Activated naive CD4-positive, alpha-beta T cell treated with anti-CD3 and anti-CD28 coated beads, Interleukin-2, amount 50 U/mL, for 24 hours (primary cell): ENCODE measurements around the gene SSBP3.
A peak's percentile ranks its signal among the peaks of the same experiment; 100 is the strongest.
"Not testable (repeated sequence)": the region's sequence is repeated elsewhere in the genome, so short reads cannot be mapped to it uniquely, and the experiment has no call there.

Experiments used
- H3K27ac Mint-ChIP-seq: one replicate; pipeline ENCODE4 v1.8.0; 2021; ENCODE audit warnings: mild to moderate bottlenecking, mixed read lengths
- H3K27me3 Mint-ChIP-seq: one replicate; pipeline ENCODE4 v1.8.0; 2021; ENCODE audit warnings: mixed read lengths
- H3K36me3 Mint-ChIP-seq: one replicate; pipeline ENCODE4 v1.8.0; 2021; ENCODE audit warnings: mixed read lengths
- H3K4me1 Mint-ChIP-seq: one replicate; pipeline ENCODE4 v1.8.0; 2021; ENCODE audit warnings: mixed read lengths
- H3K4me3 Mint-ChIP-seq: one replicate; pipeline ENCODE4 v1.8.0; 2021; ENCODE audit warnings: mild to moderate bottlenecking, mixed read lengths
- H3K9me3 Mint-ChIP-seq: one replicate; pipeline ENCODE4 v1.8.0; 2021; ENCODE audit warnings: mixed read lengths

Gene SSBP3

DNA sequence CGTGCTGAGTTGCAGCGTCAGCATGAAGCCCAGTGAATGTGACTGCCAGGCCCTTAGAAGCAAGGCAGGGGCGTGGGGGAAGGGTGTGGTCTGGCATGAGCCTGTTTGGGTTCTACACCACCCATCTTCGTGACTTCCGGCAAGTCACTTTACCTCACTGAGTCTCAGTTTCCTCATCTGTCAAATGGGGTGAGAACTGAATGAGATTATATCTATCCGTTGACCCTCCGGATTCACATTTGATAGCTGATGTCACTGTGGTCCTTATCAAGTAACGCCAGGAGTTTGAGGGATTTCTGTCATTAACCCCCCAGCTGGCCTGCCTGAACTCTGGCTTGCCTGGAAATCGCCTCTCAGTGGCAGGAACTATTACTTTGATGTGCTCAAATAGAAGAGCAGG lies 190.7 kb downstream of the SSBP3 start:
- Mint-ChIP-seq H3K27ac (no peak overlapping the region), H3K27me3 (no peaks in the 10 kb centered on the region), H3K36me3 (peaks cover 14% of the 10 kb centered on the region), H3K4me3 (no peak overlapping the region), H3K9me3 (no peaks in the 10 kb centered on the region), H3K4me1 (peaks cover 3% of the 10 kb centered on the region)

DNA sequence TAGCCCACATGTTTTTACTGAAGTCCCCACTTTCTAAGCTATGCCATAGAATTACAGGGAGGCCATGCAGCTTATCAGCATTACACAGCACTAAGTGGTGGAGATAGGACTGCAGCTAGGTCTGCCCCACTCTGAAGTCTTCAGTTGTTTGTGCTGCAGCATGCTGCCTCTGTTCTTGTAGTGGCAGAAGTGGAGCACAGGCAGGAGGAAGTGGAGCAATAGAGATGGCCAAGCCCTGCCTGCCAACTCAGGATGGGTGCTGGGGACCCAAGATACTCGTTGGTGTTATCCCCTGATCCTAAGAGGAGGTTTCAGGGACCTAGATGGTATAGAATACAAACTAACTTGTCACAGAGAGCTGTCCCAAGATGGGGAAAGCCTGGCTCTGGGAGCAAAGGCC lies 193.3 kb downstream of the SSBP3 start:
- peaks cover 17% of the 10 kb centered on the region for H3K36me3 Mint-ChIP-seq
- H3K9me3 Mint-ChIP-seq = no peaks in the 10 kb centered on the region
- no peaks in the 10 kb centered on the region for H3K4me1 Mint-ChIP-seq
- H3K27me3 Mint-ChIP-seq = no peaks in the 10 kb centered on the region
- no peak overlapping the region for H3K4me3 Mint-ChIP-seq
- no peak overlapping the region for H3K27ac Mint-ChIP-seq

- H3K9me3 Mint-ChIP-seq, H3K27me3 Mint-ChIP-seq, H3K4me3 Mint-ChIP-seq, H3K27ac Mint-ChIP-seq: not testable (repeated sequence)
- Mint-ChIP-seq H3K36me3 (peaks cover 15% of the 10 kb centered on the region), H3K4me1 (peaks cover 14% of the 10 kb centered on the region)
Observed at GRCh38 chr1:54207896-54208295, 198.3 kb downstream of the SSBP3 start.

GRCh38 chr1:54207287-54207686 lies 198.9 kb downstream of the SSBP3 start:
- no peaks in the 10 kb centered on the region for H3K27me3 Mint-ChIP-seq
- H3K4me1 Mint-ChIP-seq = peaks cover 20% of the 10 kb centered on the region
- H3K4me3 Mint-ChIP-seq = no peak overlapping the region
- H3K36me3 Mint-ChIP-seq = peaks cover 15% of the 10 kb centered on the region
- H3K27ac Mint-ChIP-seq = no peak overlapping the region
- no peaks in the 10 kb centered on the region for H3K9me3 Mint-ChIP-seq

DNA sequence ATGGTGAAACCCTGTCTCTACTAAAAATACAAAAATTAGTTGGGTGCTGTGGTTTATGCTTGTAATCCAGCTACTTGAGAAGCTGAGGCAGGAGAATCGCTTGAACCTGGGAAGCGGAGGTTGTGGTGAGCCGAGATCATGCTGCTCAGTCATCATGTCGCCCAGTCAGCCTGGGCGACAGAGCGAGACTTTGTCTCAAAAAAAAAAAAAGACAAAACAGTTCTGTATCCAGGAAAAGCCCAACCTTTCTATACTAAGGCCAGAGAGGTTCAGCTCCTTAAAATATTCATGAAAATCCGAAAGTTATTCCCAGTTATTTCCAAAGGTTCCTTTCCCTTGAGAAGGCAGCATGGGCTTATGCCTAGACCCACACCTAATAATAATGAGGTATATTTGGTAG lies 202.0 kb downstream of the SSBP3 start:
- H3K27ac Mint-ChIP-seq = no peak overlapping the region
- no peak overlapping the region for H3K4me3 Mint-ChIP-seq
- no peaks in the 10 kb centered on the region for H3K9me3 Mint-ChIP-seq
- peaks cover 12% of the 10 kb centered on the region for H3K36me3 Mint-ChIP-seq
- peaks cover 42% of the 10 kb centered on the region for H3K4me1 Mint-ChIP-seq
- H3K27me3 Mint-ChIP-seq = no peaks in the 10 kb centered on the region

DNA sequence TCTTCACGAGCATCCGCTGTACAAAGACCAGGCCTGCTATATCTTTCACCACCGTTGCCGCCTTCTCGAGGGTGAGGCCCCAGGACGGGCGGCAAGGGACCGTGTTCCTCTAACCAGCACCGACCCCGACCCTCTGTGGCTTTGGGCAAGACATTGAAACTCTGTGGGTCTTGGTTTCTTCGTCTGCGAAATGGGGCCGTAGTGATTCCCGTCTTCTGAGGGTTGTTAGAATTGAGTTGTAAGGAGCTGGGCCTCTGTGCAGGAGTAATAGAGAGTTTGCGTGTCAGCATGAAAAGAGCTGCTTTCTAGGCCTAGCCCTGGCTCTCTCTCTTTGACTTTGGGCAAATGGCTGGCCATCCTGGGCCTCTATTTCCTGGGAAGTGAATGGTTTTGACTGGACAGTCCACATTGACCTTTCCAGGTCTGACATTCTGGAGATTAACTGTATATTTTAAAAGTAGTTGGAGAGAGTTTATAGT lies 205.6 kb downstream of the SSBP3 start:
- Mint-ChIP-seq H3K4me1 (peaks cover 38% of the 10 kb centered on the region), H3K27ac (peak overlapping the region; percentile 89), H3K4me3 (peak overlapping the region; percentile 95), H3K9me3 (no peaks in the 10 kb centered on the region), H3K36me3 (peaks cover 7% of the 10 kb centered on the region), H3K27me3 (no peaks in the 10 kb centered on the region)

GRCh38 chr1:54199765-54200518 lies 206.3 kb downstream of the SSBP3 start, which contains the start of the genes CYB5RL and MRPL37:
Gene CYB5RL, minus strand, starts transcription at chr1:54200030. Its CDS starts 4,414 bp downstream, at chr1:54195616.
Gene MRPL37, plus strand, starts transcription at chr1:54200167. Its CDS starts 77 bp downstream, at chr1:54200244.
- peaks cover 36% of the 10 kb centered on the region for H3K4me1 Mint-ChIP-seq
- H3K9me3 Mint-ChIP-seq = no peaks in the 10 kb centered on the region
- no peaks in the 10 kb centered on the region for H3K27me3 Mint-ChIP-seq
- H3K36me3 Mint-ChIP-seq = peaks cover 2% of the 10 kb centered on the region
- H3K27ac Mint-ChIP-seq = peak within 1 kb of the TSS; percentile 89
- peak within 1 kb of the TSS; percentile 95 for H3K4me3 Mint-ChIP-seq

DNA sequence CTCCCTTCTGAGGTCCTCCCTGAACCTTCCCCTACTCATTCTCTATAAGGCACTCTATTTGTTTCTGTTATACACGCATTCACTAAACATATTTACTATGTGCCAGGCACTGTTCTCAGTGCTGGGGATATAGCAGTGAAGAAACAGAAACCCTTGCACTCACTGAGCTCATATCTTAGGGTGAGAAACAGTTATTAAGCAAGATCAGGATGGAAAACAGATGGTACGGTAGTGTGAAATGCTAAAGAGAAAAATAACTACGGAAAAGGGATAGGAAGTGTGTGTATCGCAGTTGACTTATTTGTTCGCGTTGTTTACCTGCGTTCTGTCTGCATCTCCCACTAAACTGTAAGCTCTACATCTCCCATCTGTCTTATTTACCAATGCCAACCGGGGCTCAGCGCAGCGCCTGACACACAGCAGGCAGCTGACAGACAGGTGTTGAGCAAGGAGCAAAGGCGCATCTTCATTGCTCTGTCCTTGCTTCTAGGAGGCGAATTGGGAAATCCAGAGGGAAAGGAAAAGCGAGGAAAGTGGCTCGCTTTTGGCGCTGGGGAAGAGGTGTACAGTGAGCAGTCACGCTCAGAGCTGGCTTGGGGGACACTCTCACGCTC lies 206.9 kb downstream of the SSBP3 start:
- Mint-ChIP-seq H3K4me3 (peak overlapping the region; percentile 95), H3K9me3 (no peaks in the 10 kb centered on the region)

DNA sequence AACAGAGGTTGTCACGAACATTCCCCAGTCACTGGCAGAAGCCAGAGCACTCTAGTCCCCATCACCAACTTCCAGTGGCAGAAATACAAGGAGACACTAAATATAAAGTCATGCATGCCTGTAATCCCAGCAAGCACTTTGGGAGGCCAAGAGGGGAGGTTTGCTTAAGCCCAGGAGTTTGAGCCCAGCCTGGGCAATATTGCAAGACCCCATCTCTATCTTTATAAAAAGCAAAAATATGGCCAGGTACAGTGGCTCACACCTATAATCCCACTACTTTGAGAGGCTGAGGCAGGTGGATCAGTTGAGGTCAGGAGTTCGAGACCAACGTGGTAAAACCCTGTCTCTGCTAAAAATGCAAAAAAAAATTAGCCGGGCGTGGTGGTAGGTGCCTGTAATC lies 212.7 kb downstream of the SSBP3 start:
- no peak overlapping the region for H3K27ac Mint-ChIP-seq
- no peak overlapping the region for H3K4me3 Mint-ChIP-seq
- H3K9me3 Mint-ChIP-seq = no peaks in the 10 kb centered on the region
- no peaks in the 10 kb centered on the region for H3K4me1 Mint-ChIP-seq
- no peaks in the 10 kb centered on the region for H3K27me3 Mint-ChIP-seq
- H3K36me3 Mint-ChIP-seq = peaks cover 8% of the 10 kb centered on the region

More for the DNA sequence above, 206.9 kb downstream of the SSBP3 start:
- Mint-ChIP-seq H3K4me1 (peaks cover 36% of the 10 kb centered on the region), H3K36me3 (no peaks in the 10 kb centered on the region), H3K27ac (peak overlapping the region; percentile 67), H3K27me3 (no peaks in the 10 kb centered on the region)

DNA sequence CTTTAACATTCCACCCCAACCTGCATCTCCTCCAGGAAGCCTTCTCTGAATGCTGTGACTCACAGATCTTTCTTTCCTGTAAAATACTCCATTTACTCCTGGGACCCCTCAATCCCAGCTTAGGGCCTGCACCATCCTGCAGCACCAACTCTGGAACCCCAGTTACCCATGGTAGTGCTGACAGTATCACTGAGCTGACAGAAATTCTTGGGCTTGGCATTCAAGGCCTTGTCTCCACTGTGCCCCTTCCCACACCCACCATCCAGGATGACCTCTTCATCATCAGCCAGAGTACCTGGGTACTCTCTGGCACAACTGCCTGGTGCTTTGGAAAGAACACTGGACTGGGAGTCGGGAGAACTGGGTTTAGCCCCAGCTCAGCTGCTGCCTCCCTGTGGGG lies 214.7 kb downstream of the SSBP3 start:
- Mint-ChIP-seq H3K4me1 (no peaks in the 10 kb centered on the region), H3K4me3 (no peak overlapping the region), H3K27ac (no peak overlapping the region), H3K36me3 (peaks cover 15% of the 10 kb centered on the region), H3K9me3 (no peaks in the 10 kb centered on the region), H3K27me3 (no peaks in the 10 kb centered on the region)

- H3K27me3 Mint-ChIP-seq = no peaks in the 10 kb centered on the region
- H3K9me3 Mint-ChIP-seq = no peaks in the 10 kb centered on the region
- H3K4me1 Mint-ChIP-seq = no peaks in the 10 kb centered on the region
- no peak overlapping the region for H3K27ac Mint-ChIP-seq
- H3K36me3 Mint-ChIP-seq = peaks cover 18% of the 10 kb centered on the region
- H3K4me3 Mint-ChIP-seq = no peak overlapping the region
Observed at GRCh38 chr1:54190526-54190925, 215.7 kb downstream of the SSBP3 start.

GRCh38 chr1:54188291-54188690 lies 217.9 kb downstream of the SSBP3 start:
- no peaks in the 10 kb centered on the region for H3K4me1 Mint-ChIP-seq
- H3K27ac Mint-ChIP-seq = no peak overlapping the region
- no peaks in the 10 kb centered on the region for H3K27me3 Mint-ChIP-seq
- H3K9me3 Mint-ChIP-seq = no peaks in the 10 kb centered on the region
- H3K4me3 Mint-ChIP-seq = no peak overlapping the region
- peaks cover 22% of the 10 kb centered on the region for H3K36me3 Mint-ChIP-seq

- H3K4me3 Mint-ChIP-seq = no peak overlapping the region
- H3K9me3 Mint-ChIP-seq = no peaks in the 10 kb centered on the region
- H3K27me3 Mint-ChIP-seq = no peaks in the 10 kb centered on the region
- peaks cover 20% of the 10 kb centered on the region for H3K36me3 Mint-ChIP-seq
- no peak overlapping the region for H3K27ac Mint-ChIP-seq
- H3K4me1 Mint-ChIP-seq = no peaks in the 10 kb centered on the region
Observed at GRCh38 chr1:54186056-54186455, 220.1 kb downstream of the SSBP3 start.

GRCh38 chr1:54180701-54181360 lies 225.4 kb downstream of the SSBP3 start:
- Mint-ChIP-seq H3K9me3 (no peaks in the 10 kb centered on the region), H3K27ac (no peak overlapping the region), H3K4me1 (no peaks in the 10 kb centered on the region), H3K4me3 (no peak overlapping the region), H3K36me3 (peaks cover 8% of the 10 kb centered on the region), H3K27me3 (no peaks in the 10 kb centered on the region)

- no peak overlapping the region for H3K27ac Mint-ChIP-seq
- no peaks in the 10 kb centered on the region for H3K27me3 Mint-ChIP-seq
- H3K4me1 Mint-ChIP-seq = no peaks in the 10 kb centered on the region
- peaks cover 4% of the 10 kb centered on the region for H3K36me3 Mint-ChIP-seq
- H3K4me3 Mint-ChIP-seq = no peak overlapping the region
- no peaks in the 10 kb centered on the region for H3K9me3 Mint-ChIP-seq
Observed at GRCh38 chr1:54178296-54179070, 227.7 kb downstream of the SSBP3 start.
